ENCODE data around the gene MAPKAPK2. TPM values are rescaled to one million over a fixed set of nuclear protein-coding genes. Genes with fewer than 3 reads are reported as not detected.

The MAPKAPK2 gene
- total and polyA plus RNA-seq, 2 of the 13 experiments (the other 11 are each of a cell fraction or from before 2014, with no cell fraction given): 16.6 to 34.0 TPM

- Histone ChIP-seq H4K20me1 (ENCODE audit: insufficient read depth, low read length) (no peaks in the 10 kb centered on the region), H3K36me3 (replicated peaks in 1 of 2; ENCODE audit: control insufficient read depth in 1 of 2, insufficient read depth in 2 of 2, low read length in 2 of 2) (no peaks in the 10 kb centered on the region), H3K27ac (ENCODE audit: extremely low read length, insufficient read depth, low read length) (no peak overlapping the region), H3K79me2 (ENCODE audit: insufficient read depth, low read length) (no peaks in the 10 kb centered on the region), H3K9ac (ENCODE audit: insufficient read depth, low read depth, low read length) (no peak overlapping the region), H3K4me1 (ENCODE audit: insufficient read depth, low read length) (no peaks in the 10 kb centered on the region), H3K4me2 (ENCODE audit: low read depth, low read length) (no peak overlapping the region), H3K4me3 (replicated peaks in 1 of 3; ENCODE audit: insufficient read depth in 1 of 3, low read depth in 2 of 3, low read length in 3 of 3) (no peak overlapping the region), H3K27me3 (ENCODE audit: control insufficient read depth in 1 of 2, insufficient read depth in 2 of 2, low read length in 2 of 2) (peaks cover 0 to 13% of the 10 kb centered on the region in 2 experiments; a peak in 3 of 5 replicates), H2AFZ (ENCODE audit: low read length) (no peak overlapping the region), H3K9me3 (ENCODE audit: low read length) (no peaks in the 10 kb centered on the region)
- CTCF ChIA-PET (ENCODE audit: low intra/inter-chr PET ratio, low total read pairs): no interaction called here
- in situ Hi-C loops (cut with HindIII; ENCODE audit: extremely low pct_ligation_motif_present, low pct_unique_long_range_greater_than_20kb) (no loop called here), intact Hi-C loops (cut with micrococcal nuclease; ENCODE audit: unreplicated experiment) (no loop called here)
- POLR2A ChIA-PET: no interaction called here
- BruUV-seq (replicated peaks): no TSS peak
- ATAC-seq: no peak
- no peak for FAIRE-seq
- 13% methylated on average over 5 of the region's 5 CpGs for WGBS (ENCODE audit: low lambda C conversion rate)
- DNase-seq (ENCODE audit: low spot score): no peak
- TF ChIP-seq ZNF639 (CRISPR knock-in tag; conservative IDR thresholded peaks at IDR 0.05): no peak
- no peak for TF ChIP-seq IKZF5 (CRISPR knock-in tag; IDR thresholded peaks at IDR 0.05)
- TF ChIP-seq ZNF407 (CRISPR knock-in tag; IDR thresholded peaks at IDR 0.05; ENCODE audit: not compliant biosample characterization): no peak
- TF ChIP-seq AGO1 (IDR thresholded peaks at IDR 0.05; ENCODE audit: low read depth, low read length, poor library complexity, severe bottlenecking): no peak
- TF ChIP-seq ZBTB8A (CRISPR knock-in tag; IDR thresholded peaks at IDR 0.05; ENCODE audit: borderline replicate concordance, low read depth): no peak
- no peak for TF ChIP-seq SAP130 (CRISPR knock-in tag; IDR thresholded peaks at IDR 0.05; ENCODE audit: low read depth)
- no peak for TF ChIP-seq RAD21 (CRISPR knock-in tag; IDR thresholded peaks at IDR 0.05)
- no peak for TF ChIP-seq MEF2D (CRISPR knock-in tag; IDR thresholded peaks at IDR 0.05)
- TF ChIP-seq MLX (CRISPR knock-in tag; IDR thresholded peaks at IDR 0.05): no peak
- TF ChIP-seq ZNF230 (CRISPR knock-in tag; IDR thresholded peaks at IDR 0.05): no peak
- TF ChIP-seq NFIC (IDR thresholded peaks at IDR 0.05; ENCODE audit: low read length): no peak
- TF ChIP-seq ZNF234 (CRISPR knock-in tag; conservative IDR thresholded peaks at IDR 0.05): no peak
- no peak for TF ChIP-seq CENPBD1 (CRISPR knock-in tag; IDR thresholded peaks at IDR 0.05; ENCODE audit: borderline replicate concordance, low read depth)
- no peak for TF ChIP-seq ZNF3 (CRISPR knock-in tag; IDR thresholded peaks at IDR 0.05)
- TF ChIP-seq U2AF1 (optimal IDR thresholded peaks at IDR 0.05; ENCODE audit: low read depth, low read length): no peak
Observed at GRCh38 chr1:206751891-206752290, 67.2 kb downstream of the MAPKAPK2 start.
